Measurements from ENCODE around the gene TMEM141. TPM values are rescaled to one million over a fixed set of nuclear protein-coding genes. Genes with fewer than 3 reads are reported as not detected.

Gene TMEM141
- total and polyA plus RNA-seq, 2 of the 8 experiments (the other 6 are each of a cell fraction or from before 2014, with no cell fraction given) = 51.1 to 137 TPM

DNA sequence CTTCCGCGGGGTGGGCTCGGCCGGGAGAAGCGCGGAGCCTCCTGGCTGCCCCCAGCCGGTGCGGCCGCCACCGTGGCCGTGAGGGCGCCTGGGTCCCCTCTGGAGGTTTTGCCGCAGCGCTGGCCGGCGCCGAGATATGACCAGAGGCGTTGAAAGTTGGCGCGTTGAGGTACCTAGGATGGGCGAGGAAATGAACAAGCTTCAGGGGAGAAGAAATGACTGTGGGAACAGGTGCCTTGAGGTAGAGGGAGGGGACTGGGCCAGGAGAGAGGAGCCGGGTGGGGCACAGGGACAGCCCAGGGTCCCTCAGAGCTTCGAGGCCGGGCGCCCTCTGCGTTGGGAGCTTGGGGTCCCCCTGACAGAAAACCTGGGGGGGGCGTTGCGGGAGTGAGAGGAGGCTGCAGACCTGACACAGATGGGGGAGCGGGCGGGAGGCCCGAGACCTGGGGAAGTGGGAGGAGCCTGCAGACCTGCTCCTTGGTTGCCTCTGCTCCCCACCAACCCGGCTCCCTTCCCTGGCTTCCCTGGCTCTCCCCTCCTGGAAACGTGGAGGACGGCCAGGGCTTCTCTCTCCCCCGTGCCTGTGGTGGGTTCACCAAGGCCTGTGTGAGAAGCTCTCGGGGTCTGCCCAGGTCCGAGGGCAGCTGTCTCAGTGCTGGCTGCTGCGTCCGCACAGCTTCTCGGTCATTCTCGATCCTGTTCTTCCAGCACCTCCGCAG is 30.8 kb downstream of the TMEM141 start:
- Histone ChIP-seq H3K4me2 (ENCODE audit: insufficient read depth in 1 of 2, low read depth in 2 of 2, low read length in 2 of 2) (peak overlapping the region; percentile 87 to 89), H2BK20ac (ENCODE audit: low read length) (no peak overlapping the region), H3K79me1 (ENCODE audit: low read depth, low read length) (peaks cover 12% of the 10 kb centered on the region), H3K79me2 (ENCODE audit: control insufficient read depth in 1 of 2, insufficient read depth in 2 of 2, low read length in 2 of 2) (peaks cover 0 to 11% of the 10 kb centered on the region in 2 experiments; a peak in 2 of 4 replicates), H2AK5ac (ENCODE audit: low read depth, low read length) (no peak overlapping the region), H3K27me3 (replicated peaks in 1 of 4; ENCODE audit: control insufficient read depth in 3 of 4, extremely low read depth in 1 of 4, insufficient read depth in 3 of 4, low read length in 3 of 4) (0 out of 7 replicates have a peak, but pooled peaks cover 0 to 2% (median 0%) of the 10 kb centered on the region in 4 experiments), H2BK12ac (ENCODE audit: low read depth, low read length) (0 out of 2 replicates have a peak overlapping the region, but pooled peaks have one; percentile 17), H3K4ac (replicated peaks; ENCODE audit: insufficient read length, low read depth, low read length) (no peak overlapping the region), H4K20me1 (replicated peaks in 1 of 2; ENCODE audit: control insufficient read depth in 1 of 2, insufficient read depth in 2 of 2, low read length in 2 of 2) (peaks cover 21 to 40% of the 10 kb centered on the region in 2 experiments), H2BK5ac (ENCODE audit: low read depth, low read length) (no peak overlapping the region), H2BK15ac (ENCODE audit: low read length) (no peak overlapping the region), H3K36me3 (ENCODE audit: control insufficient read depth in 2 of 4, insufficient read depth in 4 of 4, low read length in 3 of 4) (peaks cover 4 to 21% (median 14%) of the 10 kb centered on the region in 4 experiments; a peak in 7 of 8 replicates), H3K4me1 (replicated peaks in 1 of 4; ENCODE audit: control insufficient read depth in 3 of 4, insufficient read depth in 4 of 4, low read length in 3 of 4) (peaks cover 0 to 11% (median 5%) of the 10 kb centered on the region in 4 experiments; a peak in 4 of 7 replicates), H3K23me2 (ENCODE audit: low read depth, low read length) (peaks cover 7% of the 10 kb centered on the region), H4K5ac (ENCODE audit: insufficient read length, low read depth, low read length) (no peak overlapping the region), H3K18ac (ENCODE audit: extremely low read depth, low read length) (no peak overlapping the region), H3K4me3 (ENCODE audit: extremely low read depth in 1 of 4, insufficient read depth in 2 of 4, low read depth in 3 of 4, low read length in 4 of 4) (peak overlapping the region; percentile 23 to 62 (median 40); a peak in 7 of 8 replicates), H3K9me3 (ENCODE audit: insufficient read depth in 2 of 2, low read depth in 1 of 2, low read length in 1 of 2) (no peaks in the 10 kb centered on the region), H2AFZ (ENCODE audit: low read length) (no peak overlapping the region), H3K56ac (replicated peaks; ENCODE audit: insufficient read length, low read depth, low read length) (no peak overlapping the region), H3K27ac (ENCODE audit: low read depth, low read length) (no peak overlapping the region), H3K14ac (ENCODE audit: insufficient read length) (no peak overlapping the region), H3K23ac (ENCODE audit: insufficient read length) (no peak overlapping the region), H2BK120ac (replicated peaks; ENCODE audit: low read depth, low read length) (no peak overlapping the region), H4K8ac (ENCODE audit: extremely low read depth, insufficient read depth, low read length) (no peak overlapping the region; the same call in 1 of the 2 replicates), H3K9ac (replicated peaks in 1 of 4; ENCODE audit: extremely low read depth in 1 of 4, low read depth in 3 of 4, low read length in 3 of 4) (no peak overlapping the region), H4K91ac (replicated peaks; ENCODE audit: insufficient read length, low read length) (no peak overlapping the region)
- FAIRE-seq (no peak), DNase-seq (ENCODE audit: low read depth in 1 of 2, low spot score in 2 of 2) (no peak)
- ChIA-PET POLR2A (ENCODE audit: partially characterized antibody) (interaction anchor here (0.6 to 10.8 kb wide), 13 partner anchors 9 to 100 kb away, joined by 3 to 96 read pairs (median 4); partner anchors contain the start of genes AJM1 and RABL6), CTCF (ENCODE audit: partially characterized antibody) (interaction anchor here (0.6 to 17.4 kb wide), 9 partner anchors 11 to 207 kb away, joined by 3 to 131 read pairs (median 4); partner anchors contain the start of gene AJM1)
- TF ChIP-seq TAF7 (optimal IDR thresholded peaks at IDR 0.05; ENCODE audit: borderline replicate concordance, low read depth, low read length) (no peak), EZH2 (IDR thresholded peaks at IDR 0.05; ENCODE audit: low read depth, low read length, severe bottlenecking) (peak; percentile 2), GABPA (IDR thresholded peaks at IDR 0.05; ENCODE audit: borderline replicate concordance, insufficient read depth, low read length) (no peak), CREB1 (IDR thresholded peaks at IDR 0.05) (peak; percentile 68)
- TF ChIP-seq, protein P1, sequence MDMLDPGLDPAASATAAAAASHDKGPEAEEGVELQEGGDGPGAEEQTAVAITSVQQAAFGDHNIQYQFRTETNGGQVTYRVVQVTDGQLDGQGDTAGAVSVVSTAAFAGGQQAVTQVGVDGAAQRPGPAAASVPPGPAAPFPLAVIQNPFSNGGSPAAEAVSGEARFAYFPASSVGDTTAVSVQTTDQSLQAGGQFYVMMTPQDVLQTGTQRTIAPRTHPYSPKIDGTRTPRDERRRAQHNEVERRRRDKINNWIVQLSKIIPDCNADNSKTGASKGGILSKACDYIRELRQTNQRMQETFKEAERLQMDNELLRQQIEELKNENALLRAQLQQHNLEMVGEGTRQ (IDR thresholded peaks at IDR 0.05; ENCODE audit: low read length) = no peak
- WGBS, 2 experiments (ENCODE audit: extremely low coverage in 1 of 2, insufficient coverage in 1 of 2, insufficient read length in 1 of 2, insufficient replicate concordance in 2 of 2, low coverage in 1 of 2, low lambda C conversion rate in 2 of 2, missing lambda C conversion rate in 1 of 2) = 64% methylated on average over 18 of the region's 42 CpGs; no CpG with 5 or more reads in 1 of the 2 experiments

All from H1 (cell line).